GM12872 (cell line): ENCODE results near the gene MYOD1.

ENCODE experiments used
- CTCF ChIP-seq: IDR thresholded peaks from 3 replicates; pipeline ENCODE4 v1.5.1; 2011; ENCODE audit warnings: low read depth, mild to moderate bottlenecking, low read length, moderate library complexity; ENCODE audit not compliant: insufficient read depth

Gene MYOD1

DNA sequence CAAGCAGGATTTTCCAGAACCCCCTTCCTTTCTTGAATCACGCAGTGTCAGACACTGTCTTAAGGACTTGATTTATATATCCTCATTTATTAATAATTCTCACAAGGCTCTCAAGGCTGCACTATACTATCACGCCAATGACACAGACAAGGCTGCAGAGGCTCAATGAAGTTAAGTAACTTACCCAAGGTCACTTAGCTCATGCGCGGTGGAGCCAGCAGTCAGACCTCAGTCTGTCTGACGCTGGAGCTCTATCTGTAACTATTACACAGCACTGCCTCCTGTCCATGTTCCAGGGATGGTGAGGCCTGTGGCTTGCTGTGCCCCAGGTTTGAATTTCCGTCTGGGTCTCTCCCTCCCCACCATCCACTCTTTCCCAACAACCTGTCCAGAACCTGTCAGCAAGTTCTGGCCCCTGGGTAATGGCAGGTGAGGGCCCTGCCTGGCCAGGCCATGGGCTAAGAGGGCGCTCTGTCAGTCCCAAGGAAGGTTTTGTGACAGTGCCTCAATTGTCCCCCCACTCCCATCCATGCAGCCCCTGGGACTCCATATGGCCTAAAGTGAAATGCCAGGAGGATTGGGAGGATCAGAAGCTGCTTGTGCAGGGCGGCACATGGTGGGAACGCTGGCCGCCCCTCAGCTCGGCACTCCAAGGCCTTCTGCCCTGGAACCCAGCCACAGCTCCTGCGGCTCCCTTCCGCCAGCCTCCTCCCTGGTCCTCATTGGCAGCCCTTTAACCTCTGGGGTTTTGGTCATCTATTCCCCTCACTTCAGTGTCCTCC is 23.8 kb downstream of the MYOD1 start:
- no peak for TF ChIP-seq CTCF

GRCh38 chr11:17743808-17744119 is 24.4 kb downstream of the MYOD1 start:
- TF ChIP-seq CTCF, result no peak

GRCh38 chr11:17744151-17744940 is 25.0 kb downstream of the MYOD1 start:
- TF ChIP-seq CTCF, result no peak

- no peak for TF ChIP-seq CTCF
Observed at GRCh38 chr11:17745023-17745772, 25.8 kb downstream of the MYOD1 start.

- no peak for TF ChIP-seq CTCF
Observed at GRCh38 chr11:17746096-17746495, 26.7 kb downstream of the MYOD1 start.

DNA sequence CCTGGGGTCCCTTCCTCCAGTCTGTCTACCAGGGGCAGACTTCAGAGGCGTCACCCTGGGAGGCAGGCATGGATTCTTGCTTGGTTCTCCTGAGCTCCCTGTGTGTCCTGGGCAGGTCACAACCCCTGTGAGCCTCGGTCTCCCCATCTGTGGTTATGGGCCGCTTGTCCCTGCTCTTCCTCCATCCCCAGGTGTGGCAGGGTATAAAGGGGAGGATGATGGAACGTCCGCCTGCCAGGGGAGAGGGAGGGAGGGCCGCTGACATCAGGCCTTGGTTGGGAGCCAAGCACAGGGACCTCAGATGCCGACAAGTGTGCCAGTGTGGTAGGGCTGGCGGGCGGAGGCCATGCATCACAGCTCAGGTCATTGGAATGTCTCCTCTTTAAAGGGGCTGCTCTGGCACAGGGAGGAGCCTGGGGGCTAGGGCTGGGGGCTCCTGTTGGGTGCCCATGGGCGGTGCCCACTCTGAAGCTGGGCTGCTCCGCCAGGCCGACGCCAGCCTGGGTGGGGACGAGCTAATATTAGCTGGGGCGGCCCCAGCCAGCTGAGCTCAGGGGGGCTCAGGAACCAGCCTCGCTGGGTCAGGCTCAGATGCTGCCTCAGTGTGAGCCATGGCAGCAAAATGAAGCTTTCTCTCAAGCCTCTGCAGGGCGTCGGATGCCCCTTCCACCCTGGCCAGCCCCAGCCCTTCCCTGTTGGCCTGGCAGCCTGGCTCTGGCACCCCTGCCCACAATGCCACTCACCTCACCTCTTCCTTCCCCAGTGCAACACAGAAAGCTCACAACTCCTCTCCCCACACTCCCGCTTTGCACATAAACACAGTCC is 28.0 kb downstream of the MYOD1 start:
- TF ChIP-seq CTCF, result no peak
